HG02610 (cell line): ENCODE data around the gene MS4A12.
"Not testable (repeated sequence)": the region's sequence is repeated elsewhere in the genome, so short reads cannot be mapped to it uniquely, and the experiment has no call there.

Source experiments
- ATAC-seq: cut with Tn5 transposase; IDR thresholded peaks from one replicate; pipeline ENCODE4 v1.9.1; 2021; ENCODE audit warnings: mild to moderate bottlenecking, moderate library complexity; ENCODE audit not compliant: unreplicated experiment

Gene MS4A12, protein sequence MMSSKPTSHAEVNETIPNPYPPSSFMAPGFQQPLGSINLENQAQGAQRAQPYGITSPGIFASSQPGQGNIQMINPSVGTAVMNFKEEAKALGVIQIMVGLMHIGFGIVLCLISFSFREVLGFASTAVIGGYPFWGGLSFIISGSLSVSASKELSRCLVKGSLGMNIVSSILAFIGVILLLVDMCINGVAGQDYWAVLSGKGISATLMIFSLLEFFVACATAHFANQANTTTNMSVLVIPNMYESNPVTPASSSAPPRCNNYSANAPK

DNA sequence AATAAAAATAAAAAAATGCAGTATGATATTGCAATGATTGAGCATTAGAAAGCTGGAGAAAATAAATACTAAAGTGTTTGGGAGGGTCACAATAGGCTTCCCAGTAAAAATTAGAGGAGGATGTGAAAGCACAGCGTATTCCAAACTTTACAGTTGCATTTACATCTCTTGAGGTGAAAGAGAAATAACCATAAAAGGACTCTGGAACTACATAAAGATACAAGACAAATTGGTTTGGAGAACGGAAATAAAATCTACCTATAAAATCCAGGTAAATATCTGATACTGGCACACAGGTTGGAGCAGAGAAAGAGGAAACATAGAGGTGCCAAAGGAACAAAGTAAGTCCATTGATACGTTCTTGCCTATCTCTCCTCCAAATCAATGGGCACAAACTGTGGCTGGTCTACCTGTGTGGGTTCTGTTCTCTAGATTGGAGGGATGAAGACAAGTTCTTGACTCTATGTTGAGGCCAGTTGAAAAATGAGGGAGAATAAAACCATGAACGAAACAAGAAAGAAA, at the start of gene MS4A12:
Gene MS4A12 (plus strand): TSS at position 291 of the 522 bp plus-strand sequence. CDS start 4,541 bp downstream, outside the sequence.
- ATAC-seq: no peak

DNA sequence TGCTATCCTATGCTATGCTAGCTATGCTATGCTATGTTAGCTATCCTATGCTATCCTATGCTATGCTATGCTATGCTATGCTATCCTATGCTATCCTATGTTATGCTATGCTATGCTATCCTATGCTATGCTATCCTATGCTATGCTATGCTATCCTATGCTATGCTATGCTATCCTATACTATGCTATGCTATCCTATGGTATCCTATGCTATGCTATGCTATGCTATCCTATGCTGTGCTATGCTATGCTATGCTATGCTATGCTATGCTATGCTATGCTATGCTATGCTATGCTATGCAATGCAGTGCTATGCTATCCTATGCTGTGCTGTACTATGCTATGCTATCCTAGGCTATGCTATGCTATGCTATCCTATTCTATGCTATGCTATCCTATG, 45.5 kb upstream of the MS4A12 start:
- ATAC-seq: no peak

DNA sequence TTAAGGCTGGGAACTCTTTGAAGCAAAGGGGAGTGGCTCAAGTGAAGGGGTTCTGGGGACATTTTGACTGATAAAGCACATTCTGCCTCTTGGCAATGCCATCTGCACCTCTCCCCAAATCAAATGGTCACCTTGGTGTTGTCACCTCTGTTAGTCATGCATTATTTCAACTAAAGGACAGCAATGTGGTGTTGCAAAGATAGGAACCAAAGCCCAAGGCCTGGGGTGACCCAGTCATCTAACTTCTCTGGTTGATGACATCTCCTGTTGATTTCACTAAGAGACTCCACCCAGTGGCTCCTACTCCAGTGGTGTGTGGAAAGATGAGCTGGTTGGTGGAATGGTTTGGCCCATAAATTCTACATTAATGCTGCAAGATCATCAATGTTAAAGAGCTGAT, 44.7 kb upstream of the MS4A12 start:
- no peak for ATAC-seq

DNA sequence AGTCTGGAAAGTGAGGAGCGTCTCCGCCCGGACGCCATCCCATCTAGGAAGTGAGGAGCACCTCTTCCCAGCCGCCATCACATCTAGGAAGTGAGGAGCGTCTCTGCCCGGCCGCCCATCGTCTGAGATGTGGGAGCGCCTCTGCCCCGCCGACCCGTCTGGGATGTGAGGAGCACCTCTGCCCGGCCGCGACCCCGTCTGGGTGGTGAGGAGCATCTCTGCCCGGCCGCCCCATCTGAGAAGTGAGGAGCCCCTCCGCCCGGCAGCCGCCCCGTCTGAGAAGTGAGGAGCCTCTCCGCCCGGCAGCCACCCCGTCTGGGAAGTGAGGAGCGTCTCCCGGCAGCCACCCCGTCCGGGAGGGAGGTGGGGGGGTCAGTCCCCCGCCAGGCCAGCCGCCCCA, 41.4 kb upstream of the MS4A12 start:
- not testable (repeated sequence) for ATAC-seq

DNA sequence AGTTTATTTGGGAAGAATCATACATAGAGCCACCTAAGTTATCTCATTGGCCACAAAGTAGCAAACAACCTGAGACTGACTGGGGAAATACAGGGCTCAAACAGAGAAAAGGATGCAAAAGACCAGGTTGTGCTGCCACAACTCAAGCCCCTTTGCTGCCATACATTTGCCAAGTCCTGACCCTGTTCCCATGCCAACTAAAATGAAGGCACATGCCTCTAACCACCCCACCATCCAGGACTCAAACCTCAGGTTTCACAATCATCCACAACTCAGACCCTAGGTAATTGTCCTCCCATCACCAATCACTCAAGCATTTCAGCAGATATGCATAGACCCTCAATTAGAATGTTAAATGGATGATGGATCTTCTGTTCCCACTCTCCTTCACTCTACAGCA, 38.4 kb upstream of the MS4A12 start:
- no peak for ATAC-seq

DNA sequence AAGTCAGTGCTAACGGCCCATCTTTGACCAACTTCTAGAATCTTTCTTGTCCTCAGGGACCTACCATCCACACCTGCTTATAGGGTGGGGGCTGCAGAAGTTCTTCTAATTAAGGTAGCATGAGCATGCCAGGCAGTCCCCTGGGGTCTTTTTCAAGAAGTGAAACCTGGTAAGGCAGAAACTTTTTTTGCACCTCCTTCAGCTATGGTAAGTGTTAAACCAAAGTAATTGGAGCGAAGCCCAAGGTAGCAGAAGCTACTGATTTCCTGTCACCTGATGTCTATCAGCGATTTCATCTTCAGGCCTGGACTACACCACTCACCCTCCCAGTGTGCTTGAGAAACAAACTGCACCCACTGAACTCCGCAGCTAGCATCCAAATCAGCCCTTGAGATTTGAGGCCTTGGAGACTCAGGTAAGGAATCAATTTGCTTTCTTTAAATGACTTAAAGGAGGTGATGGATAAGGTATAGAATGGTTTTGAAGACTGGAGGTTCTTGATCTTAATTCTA, 37.0 kb upstream of the MS4A12 start, which contains the start of gene MS4A1:
Gene MS4A1 (plus strand): TSS at position 317 of the 512 bp plus-strand sequence. CDS start 6,528 bp downstream, outside the sequence.
- peak; percentile 90 for ATAC-seq

DNA sequence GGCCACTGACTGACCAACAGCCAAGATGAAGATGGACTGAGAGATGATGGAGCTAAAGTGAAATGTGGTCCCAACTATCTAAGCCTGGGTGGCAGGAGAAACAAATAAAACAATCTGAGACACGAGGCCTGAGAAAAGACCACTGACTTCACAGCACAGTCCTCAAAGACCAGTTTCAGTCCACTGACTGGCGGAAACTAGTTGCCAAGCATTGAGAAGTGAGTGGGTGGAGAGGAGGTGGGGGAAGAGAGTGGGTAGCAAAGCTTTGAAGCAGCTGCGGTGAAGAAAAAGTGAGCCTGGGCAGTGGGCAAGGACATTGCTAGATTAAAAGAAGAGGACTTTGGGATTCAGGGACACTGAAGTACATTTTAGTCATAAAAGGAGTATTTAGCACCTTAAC, 35.0 kb upstream of the MS4A12 start:
- peak; percentile 29 for ATAC-seq

DNA sequence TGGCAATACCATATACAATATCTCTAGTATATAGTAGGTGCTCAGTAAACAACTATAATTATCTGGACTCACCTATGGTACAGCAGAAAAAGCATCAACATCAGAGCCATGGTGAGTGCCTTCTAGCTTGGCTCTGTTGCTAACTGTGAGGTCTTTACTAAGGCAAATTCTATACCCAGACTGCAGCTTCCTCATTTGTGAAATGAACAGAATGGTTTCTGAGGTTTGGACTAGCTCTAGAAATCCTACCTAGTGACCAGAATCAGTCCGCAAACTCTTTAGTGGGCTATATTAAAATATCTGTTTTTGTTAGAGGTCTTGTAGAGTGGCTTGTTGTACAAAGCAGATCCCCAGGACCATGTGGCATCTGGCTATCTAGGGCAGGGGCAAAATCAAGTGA, 33.2 kb upstream of the MS4A12 start:
- ATAC-seq: no peak

DNA sequence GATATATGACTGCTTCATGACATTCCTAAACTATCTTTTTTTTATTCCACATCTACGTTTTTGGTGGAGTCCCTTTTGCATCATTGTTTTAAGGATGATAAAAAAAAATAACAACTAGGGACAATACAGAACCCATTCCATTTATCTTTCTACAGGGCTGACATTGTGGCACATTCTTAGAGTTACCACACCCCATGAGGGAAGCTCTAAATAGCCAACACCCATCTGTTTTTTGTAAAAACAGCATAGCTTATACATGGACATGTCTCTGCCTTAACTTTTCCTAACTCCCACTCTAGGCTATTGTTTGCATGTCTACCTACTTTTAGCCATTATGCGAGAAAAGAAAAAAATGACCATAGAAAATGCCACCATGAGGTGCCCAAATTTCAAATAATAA, 23.7 kb upstream of the MS4A12 start:
- ATAC-seq: no peak

DNA sequence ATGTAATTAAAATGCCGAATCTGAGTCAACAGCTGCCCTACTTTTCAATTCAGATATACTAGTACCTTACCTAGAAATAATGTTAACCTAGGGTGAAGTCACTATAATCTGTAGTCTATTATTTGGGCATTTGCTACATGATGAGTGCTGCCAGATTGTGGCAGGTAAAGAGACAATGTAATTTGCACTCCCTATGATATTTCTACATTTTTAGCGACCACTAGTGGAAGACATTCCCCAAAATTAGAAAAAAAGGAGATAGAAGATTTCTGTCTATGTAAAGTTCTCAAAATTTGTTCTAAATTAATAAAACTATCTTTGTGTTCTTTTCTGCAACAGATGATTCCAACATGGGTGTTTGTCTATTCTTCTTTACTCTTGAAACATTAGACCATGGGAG, 22.9 kb upstream of the MS4A12 start:
- ATAC-seq: no peak

DNA sequence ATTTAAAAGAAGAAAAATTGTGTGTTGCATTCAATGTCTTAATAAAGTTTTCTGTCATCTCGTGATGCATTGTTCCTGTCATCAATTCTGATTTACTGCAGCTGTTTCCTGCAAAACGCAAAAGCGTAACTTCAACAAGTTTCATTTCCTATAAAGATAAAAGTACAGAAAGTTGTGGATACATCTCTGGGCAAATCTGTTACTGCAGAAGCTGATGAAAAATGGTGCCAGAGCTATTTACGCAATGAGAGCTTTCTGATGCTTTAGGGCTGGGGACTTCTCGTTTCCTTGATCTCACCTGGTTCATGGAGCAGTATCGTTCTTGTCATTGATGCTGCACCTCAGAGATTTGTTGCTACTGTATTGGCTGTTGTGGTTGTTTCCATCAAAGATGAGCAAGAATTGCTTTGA, 15.5 kb upstream of the MS4A12 start:
- ATAC-seq: no peak

DNA sequence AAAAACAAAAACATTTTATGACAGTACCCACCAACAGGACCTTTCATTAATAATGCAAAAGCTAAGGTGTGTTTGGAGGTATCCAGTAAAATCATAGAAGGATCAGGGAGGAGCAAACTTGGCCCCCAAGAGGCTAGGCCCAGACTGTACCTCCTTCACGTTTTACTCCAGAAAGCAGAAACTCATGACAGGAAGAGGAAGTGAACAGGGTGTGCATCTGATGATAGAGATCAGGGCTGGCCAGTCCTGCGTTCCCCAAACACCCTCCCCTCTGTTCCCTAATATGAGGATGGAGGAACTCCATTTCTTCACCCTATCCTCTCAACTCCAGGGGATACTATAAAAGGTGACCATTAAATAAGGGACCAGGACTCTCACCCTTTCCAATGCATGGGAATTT, 10.2 kb upstream of the MS4A12 start:
- no peak for ATAC-seq

DNA sequence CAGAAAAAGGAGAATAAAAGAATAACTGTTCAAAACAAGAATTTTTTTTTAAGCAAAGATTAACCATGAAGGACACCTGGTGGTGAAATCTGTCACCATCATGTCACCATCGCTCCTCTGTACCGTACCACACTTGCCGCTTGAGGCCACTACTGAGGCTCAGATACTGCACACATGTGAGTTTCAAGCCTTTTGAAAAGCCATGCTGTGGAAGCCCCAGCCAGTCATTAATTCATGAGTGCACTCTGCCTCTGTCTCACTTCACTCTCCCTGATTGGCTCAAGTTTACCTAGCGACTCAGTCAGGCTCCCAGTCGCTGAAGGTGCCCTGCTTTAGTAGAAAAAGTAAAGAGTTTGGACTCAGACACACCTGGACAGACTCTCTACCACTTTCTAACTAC, 6.6 kb upstream of the MS4A12 start:
- ATAC-seq: peak; percentile 91

DNA sequence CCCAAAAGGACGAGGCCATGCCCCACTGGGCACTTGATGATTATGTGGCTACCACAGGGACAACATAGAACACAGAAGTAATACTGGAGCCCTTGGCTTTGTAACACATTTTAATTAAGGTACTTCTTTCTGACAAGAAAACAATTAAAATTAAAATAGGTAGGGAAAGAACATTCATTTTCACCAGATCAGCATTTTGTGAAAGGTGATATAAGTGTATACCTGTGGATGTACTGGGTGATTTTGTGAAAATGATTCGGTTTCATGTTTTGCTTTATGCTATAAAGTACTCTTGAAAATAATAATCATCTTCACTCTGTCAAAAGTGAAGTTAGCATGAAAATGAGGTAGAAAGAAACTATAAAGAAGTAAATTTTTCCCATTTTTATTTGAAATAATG, 876 bp downstream of the MS4A12 start:
- ATAC-seq: no peak

DNA sequence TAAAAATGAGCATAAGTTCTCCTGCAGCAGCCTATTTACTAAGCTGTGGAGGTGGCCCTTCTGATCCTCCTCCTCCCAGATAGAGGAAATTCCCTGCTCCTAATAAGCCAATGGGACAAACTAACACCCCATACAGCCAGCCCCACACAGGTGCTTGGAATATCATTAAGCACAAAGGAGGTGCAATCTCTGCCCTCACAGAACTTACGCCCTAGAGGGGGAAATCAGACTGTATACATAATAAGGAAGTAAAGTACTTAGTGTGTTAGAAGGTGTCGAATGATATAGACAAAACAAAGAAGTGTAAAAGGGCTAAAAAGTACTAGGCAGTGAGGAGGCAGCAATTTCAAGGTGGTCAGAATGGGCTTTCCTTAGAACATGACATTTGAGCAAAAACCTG, 5.8 kb downstream of the MS4A12 start:
- no peak for ATAC-seq

DNA sequence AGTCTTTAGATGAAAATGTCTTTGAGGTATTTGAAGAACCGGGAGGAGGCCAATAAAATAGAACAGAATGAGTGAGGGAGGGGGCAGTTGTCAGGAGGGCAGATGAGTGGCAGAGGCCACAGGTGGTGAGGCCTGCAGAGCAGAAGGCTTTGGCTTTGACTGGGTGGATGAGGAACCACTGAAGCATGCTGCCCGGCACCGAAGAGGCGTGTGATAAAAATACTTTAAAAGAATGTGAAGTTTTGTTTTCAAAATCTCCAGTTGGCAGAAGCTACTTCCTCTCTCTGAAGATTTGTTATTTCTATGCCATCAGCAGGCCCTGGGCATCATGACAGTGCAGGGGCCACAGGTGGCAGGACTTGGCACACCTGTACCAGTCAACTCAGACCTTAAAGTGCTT, 6.3 kb downstream of the MS4A12 start:
- no peak for ATAC-seq

DNA sequence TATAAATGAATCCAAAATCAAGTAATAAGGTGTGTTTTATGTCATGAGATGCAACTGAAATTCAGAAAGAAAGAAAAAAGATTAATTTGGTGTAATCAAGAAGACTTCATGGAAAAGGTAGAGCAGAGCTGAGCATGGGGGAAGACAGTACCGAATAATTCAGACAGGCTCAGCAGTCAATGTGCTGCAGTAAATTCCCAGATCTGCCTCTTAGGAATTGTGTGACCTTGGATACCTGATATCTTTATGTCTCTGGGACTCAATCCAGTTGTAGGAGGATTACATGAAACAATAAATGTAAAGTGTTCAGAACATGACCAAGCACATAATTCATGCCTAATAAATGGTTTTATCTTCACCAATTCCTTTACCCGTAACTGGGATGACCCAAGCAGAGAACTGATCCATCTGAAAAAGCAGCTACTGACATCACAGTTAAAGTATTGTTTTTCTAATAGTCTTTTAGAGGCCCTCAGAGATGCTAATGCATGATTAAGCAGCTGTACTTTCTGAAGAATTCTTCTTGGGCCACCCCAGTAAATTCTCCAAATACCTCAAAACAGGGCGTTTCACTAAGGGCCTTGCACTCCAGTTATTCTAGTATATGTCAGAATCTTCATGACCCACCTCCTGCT, 7.8 kb downstream of the MS4A12 start:
- ATAC-seq: no peak

DNA sequence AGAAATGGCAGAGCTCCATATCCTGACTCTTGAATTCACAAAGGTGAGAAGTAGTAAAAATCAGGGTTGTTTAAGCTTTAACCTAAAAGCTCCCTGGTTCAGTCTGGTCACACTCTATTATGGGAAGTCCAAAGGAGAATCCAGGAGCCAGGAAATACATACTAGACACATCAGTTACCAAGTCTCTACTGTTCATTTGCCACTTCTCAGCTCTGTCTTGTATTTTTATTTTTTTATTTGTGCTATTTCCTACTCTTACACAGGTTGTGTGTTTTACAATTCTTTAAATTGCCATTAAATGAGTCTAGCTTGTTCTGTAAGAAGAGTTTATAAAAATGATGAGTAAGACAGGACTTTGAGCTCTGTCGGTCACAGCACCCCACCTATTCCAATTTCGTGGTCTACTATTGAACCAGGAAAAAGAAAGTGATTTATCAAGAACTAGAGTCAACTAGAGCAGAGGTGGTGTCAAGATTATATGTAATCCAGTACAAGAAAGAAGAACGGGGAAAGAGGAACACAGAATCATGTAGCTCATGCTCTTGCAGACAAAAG, 9.7 kb downstream of the MS4A12 start:
- no peak for ATAC-seq

DNA sequence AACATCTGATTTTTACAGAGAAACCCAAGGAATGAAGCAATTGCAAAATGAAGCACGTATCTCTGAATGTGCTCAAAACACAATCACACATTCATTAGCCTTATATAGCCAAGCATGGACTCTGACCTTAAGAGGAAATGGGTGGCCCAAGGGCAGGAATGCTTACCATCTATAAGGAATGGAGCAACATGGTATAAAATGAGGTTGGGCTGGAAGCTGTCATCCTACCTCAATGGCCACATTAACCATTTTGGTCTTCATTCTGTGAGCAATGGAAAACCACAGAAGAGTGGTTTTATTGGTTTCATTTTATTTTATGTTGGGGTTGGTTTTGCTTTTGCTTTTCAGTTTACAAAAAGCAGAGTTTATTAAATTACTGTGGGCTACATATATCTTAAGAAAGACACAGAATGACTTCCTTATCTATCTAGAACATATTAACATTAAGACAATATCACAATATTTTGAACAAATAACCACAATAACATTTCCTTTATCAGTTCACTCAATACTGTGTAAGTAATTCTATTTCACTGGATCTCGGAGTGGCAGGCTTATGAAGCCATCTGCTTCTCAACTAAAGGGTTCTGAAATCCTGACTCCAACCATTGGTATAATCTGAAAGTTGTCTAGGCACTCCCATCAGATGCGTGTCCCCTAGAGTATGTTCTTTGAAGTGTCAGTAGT, 11.8 kb downstream of the MS4A12 start:
- ATAC-seq: no peak

DNA sequence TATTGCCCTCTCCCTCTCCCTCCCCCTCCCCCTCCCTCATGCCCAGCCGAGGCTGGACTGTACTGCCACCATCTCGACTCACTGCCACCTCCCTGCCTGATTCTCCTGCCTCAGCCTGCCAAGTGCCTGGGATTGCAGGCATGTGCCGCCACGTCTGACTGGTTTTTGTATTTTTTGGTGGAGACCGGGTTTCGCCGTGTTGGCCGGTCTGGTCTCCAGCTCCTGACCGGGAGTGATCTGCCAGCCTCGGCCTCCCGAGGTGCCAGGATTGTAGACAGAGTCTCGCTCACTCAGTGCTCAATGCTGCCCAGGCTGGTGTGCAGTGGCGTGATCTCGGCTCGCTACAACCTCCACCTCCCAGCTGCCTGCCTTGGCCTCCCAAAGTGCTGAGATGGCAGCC, 17.0 kb downstream of the MS4A12 start:
- not testable (repeated sequence) for ATAC-seq

DNA sequence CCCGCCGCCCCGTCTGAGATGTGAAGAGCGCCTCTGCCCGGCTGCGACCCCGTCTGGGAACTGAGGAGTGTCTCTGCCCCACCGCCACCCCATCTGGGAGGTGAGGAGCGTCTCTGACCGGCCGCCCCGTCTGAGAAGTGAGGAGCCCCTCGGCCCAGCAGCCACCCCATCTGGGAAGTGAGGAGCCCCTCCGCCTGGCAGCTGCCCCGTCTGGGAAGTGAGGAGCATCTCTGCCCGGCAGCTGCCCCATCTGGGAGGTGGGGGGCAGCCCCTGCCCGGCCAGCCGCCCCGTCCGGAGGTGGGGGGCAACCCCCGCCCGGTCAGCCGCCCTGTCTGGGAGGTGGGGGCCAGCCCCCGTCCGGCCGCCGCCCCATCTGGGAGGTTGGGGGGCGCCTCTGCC, 17.6 kb downstream of the MS4A12 start:
- not testable (repeated sequence) for ATAC-seq
